Tibial artery (tissue), 4 donors: ENCODE data around the gene TUBB2B.

Experiments
- DNase-seq, 2 donors: peaks; one replicate each; pipeline ENCODE4 v3.0.0-alpha.2; 2019
- H3K27ac ChIP-seq, 2 donors: fragments of 200-600 bp; sonication (generic) in 1 of 2; 1 replicate in 1 of 2; 2 replicates in 1 of 2; pipeline ENCODE4 v1.5.1; 2018 to 2019; ENCODE audit warnings: mild to moderate bottlenecking in 1 of 2
- H3K27me3 ChIP-seq, 2 donors: fragments of 200-600 bp; sonication (generic) in 1 of 2; one replicate each; pipeline versions ENCODE4 v1.5.1 to v1.6.0; 2016 to 2019
- H3K36me3 ChIP-seq, 3 donors: fragments of 200-600 bp; sonication (generic) in 2 of 3; one replicate each; pipeline ENCODE4 v1.5.1; 2016 to 2019; ENCODE audit warnings: mild to moderate bottlenecking in 2 of 3
- H3K4me1 ChIP-seq, 4 donors: fragments of 200-600 bp; sonication (generic) in 2 of 4; 1 replicate in 3 of 4; 2 replicates in 1 of 4; pipeline ENCODE4 v1.5.1; 2016 to 2019
- H3K4me3 ChIP-seq, 2 donors: fragments of 200-600 bp; sonication (generic) in 1 of 2; 1 replicate in 1 of 2; 2 replicates in 1 of 2; pipeline ENCODE4 v1.5.1; 2018 to 2019; ENCODE audit warnings: mild to moderate bottlenecking in 2 of 2
- H3K9me3 ChIP-seq, 3 donors: fragments of 200-600 bp; sonication (generic) in 1 of 3; one replicate each; pipeline ENCODE4 v1.5.1; 2016 to 2019
- intact Hi-C: fragments of 100-400 bp; cut with DNase I; formaldehyde crosslinking; loops from one replicate; pipeline ENCODE4 v1.15.0; 2023; ENCODE audit warnings: low total_unique reads
- TF ChIP-seq, protein P1 (sequence below), 2 experiments: fragments of 200-600 bp in 1 of 2; fragments of 450-650 bp in 1 of 2; IDR thresholded peaks; one replicate each; pipeline ENCODE4 v1.5.1; 2017 to 2019; ENCODE audit warnings: antibody characterized with exemption in 2 of 2, mild to moderate bottlenecking in 1 of 2, moderate library complexity in 1 of 2

TUBB2B gene

DNA sequence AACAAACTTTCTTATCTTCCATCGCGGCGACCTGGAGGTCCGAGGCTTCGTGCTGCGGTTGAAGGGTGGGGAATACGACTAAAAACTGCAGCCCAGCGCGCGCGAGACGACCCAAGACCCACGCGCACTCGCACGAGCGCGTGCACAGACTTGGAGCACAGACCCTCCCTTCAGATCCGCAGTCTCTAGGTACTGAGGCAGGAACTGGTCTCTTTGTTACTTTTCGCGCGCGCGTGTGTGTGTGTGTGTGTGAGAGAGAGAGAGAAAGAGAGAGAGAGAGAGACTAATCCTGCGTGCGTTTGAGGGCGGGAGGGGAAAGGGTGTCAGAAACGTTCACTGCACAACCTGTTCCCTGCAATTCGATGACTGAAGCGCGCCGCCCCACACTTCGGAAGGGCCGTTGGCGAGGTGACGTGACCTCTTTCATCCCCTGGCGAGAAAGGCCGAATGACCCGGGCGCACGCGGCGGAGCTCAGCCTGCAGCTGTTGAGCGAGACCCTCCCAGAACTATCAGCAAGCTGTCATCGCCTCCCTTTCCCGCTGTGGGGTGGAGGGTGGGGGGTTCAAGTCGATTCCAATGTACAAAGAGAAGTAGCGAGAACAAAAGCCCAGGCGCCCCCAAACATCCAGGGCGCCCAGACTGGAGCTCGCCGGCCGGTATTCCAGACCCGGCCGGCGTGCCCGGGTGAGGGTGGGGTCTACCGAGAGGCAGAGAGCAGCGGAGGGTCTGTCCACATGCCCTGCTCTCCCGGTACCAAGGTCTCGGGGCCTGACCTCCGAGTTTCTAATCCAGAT, 1.5 kb upstream of the TUBB2B start:
- intact Hi-C loops = no loop called here
- no peaks in the 10 kb centered on the region for H3K36me3 ChIP-seq
- peak in 1 of 2 donors; percentile 64 for DNase-seq
- TF ChIP-seq, protein P1, sequence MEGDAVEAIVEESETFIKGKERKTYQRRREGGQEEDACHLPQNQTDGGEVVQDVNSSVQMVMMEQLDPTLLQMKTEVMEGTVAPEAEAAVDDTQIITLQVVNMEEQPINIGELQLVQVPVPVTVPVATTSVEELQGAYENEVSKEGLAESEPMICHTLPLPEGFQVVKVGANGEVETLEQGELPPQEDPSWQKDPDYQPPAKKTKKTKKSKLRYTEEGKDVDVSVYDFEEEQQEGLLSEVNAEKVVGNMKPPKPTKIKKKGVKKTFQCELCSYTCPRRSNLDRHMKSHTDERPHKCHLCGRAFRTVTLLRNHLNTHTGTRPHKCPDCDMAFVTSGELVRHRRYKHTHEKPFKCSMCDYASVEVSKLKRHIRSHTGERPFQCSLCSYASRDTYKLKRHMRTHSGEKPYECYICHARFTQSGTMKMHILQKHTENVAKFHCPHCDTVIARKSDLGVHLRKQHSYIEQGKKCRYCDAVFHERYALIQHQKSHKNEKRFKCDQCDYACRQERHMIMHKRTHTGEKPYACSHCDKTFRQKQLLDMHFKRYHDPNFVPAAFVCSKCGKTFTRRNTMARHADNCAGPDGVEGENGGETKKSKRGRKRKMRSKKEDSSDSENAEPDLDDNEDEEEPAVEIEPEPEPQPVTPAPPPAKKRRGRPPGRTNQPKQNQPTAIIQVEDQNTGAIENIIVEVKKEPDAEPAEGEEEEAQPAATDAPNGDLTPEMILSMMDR (IDR thresholded peaks at IDR 0.05) = no peak
- no peaks in the 10 kb centered on the region for H3K9me3 ChIP-seq
- H3K27me3 ChIP-seq = peaks cover 0 to 67% of the 10 kb centered on the region in 2 donors
- H3K27ac ChIP-seq = no peak overlapping the region
- H3K4me1 ChIP-seq = peaks cover 7 to 55% (median 51%) of the 10 kb centered on the region in 4 donors
- H3K4me3 ChIP-seq = peak overlapping the region; percentile 4 to 48

- Histone ChIP-seq H3K27ac (no peak overlapping the region), H3K9me3 (no peaks in the 10 kb centered on the region), H3K4me1 (peaks cover 7 to 55% (median 51%) of the 10 kb centered on the region in 4 donors), H3K27me3 (peaks cover 0 to 61% of the 10 kb centered on the region in 2 donors), H3K36me3 (no peaks in the 10 kb centered on the region), H3K4me3 (peak overlapping the region; percentile 31 to 48)
- intact Hi-C loops = no loop called here
- TF ChIP-seq, protein P1 (IDR thresholded peaks at IDR 0.05) = no peak
- DNase-seq = no peak
Measured at GRCh38 chr6:3228046-3228671, 706 bp upstream of the TUBB2B start.

- no peak for DNase-seq
Measured at GRCh38 chr6:3226481-3227362, 731 bp downstream of the TUBB2B start.

GRCh38 chr6:3226042-3226441, 1.4 kb downstream of the TUBB2B start:
- Histone ChIP-seq H3K4me1 (peaks cover 7 to 41% (median 37%) of the 10 kb centered on the region in 4 donors), H3K36me3 (no peaks in the 10 kb centered on the region), H3K4me3 (no peak overlapping the region), H3K27ac (no peak overlapping the region), H3K9me3 (no peaks in the 10 kb centered on the region), H3K27me3 (peaks cover 0 to 40% of the 10 kb centered on the region in 2 donors)
- DNase-seq = no peak
- intact Hi-C loops = no loop called here
- TF ChIP-seq, protein P1 (IDR thresholded peaks at IDR 0.05) = no peak

More at GRCh38 chr6:3226481-3227362, 731 bp downstream of the TUBB2B start:
- no peaks in the 10 kb centered on the region for H3K9me3 ChIP-seq
- intact Hi-C loops = no loop called here
- H3K4me3 ChIP-seq = peak overlapping the region; percentile 31 to 48
- TF ChIP-seq, protein P1 (IDR thresholded peaks at IDR 0.05) = no peak
- H3K36me3 ChIP-seq = no peaks in the 10 kb centered on the region
- peaks cover 0 to 47% of the 10 kb centered on the region in 2 donors for H3K27me3 ChIP-seq
- peaks cover 7 to 47% (median 43%) of the 10 kb centered on the region in 4 donors for H3K4me1 ChIP-seq
- no peak overlapping the region for H3K27ac ChIP-seq

DNA sequence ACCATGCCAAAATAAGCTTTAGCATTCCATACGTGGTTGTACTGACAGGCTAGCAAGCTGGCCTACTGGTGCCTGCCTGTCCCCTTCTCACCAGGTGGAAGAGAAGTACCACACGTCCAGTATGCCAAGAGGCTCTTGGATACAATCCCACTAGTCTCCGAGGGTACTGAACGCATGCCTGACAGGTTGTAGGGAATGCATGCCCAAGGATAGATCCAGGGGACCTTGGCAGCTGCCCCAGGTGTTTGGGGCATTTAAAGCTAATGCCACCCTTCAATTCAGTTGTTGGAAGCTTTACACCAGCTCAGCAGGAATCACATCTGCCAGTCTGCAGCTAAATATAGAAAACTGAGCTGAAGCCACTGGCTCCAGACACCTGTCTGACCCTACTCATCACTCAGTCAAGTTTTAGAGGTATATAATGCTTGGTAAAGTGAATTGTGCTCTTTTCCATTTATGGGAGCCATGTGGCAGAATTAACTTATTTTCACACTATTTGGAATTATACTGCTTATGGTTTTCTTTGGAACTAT, 4.9 kb downstream of the TUBB2B start:
- Histone ChIP-seq H3K27ac (no peak overlapping the region), H3K27me3 (peaks cover 0 to 5% of the 10 kb centered on the region in 2 donors), H3K9me3 (no peaks in the 10 kb centered on the region), H3K4me1 (peaks cover 7 to 13% (median 10%) of the 10 kb centered on the region in 4 donors), H3K36me3 (no peaks in the 10 kb centered on the region), H3K4me3 (no peak overlapping the region)
- TF ChIP-seq, protein P1 (IDR thresholded peaks at IDR 0.05) = no peak
- no peak for DNase-seq
- intact Hi-C loops = no loop called here
